Activated naive CD8-positive, alpha-beta T cell (primary cell): ENCODE data around the gene EDAR.
A peak's percentile ranks its signal among the peaks of the same experiment; 100 is the strongest.

Source experiments
- H3K27ac Mint-ChIP-seq: one replicate; pipeline ENCODE4 v1.8.0; 2021; ENCODE audit warnings: mixed read lengths
- H3K27me3 Mint-ChIP-seq: one replicate; pipeline ENCODE4 v1.8.0; 2021; ENCODE audit warnings: mixed read lengths
- H3K36me3 Mint-ChIP-seq: one replicate; pipeline ENCODE4 v1.8.0; 2021; ENCODE audit warnings: mixed read lengths
- H3K4me1 Mint-ChIP-seq: one replicate; pipeline ENCODE4 v1.8.0; 2021; ENCODE audit warnings: low read depth, mixed read lengths
- H3K4me3 Mint-ChIP-seq: one replicate; pipeline ENCODE4 v1.8.0; 2021; ENCODE audit warnings: mild to moderate bottlenecking, mixed read lengths
- H3K9me3 Mint-ChIP-seq: one replicate; pipeline ENCODE4 v1.8.0; 2021; ENCODE audit warnings: low read depth, mixed read lengths

Gene EDAR

GRCh38 chr2:108942888-108943287, 46.1 kb downstream of the EDAR start:
- Mint-ChIP-seq H3K9me3 (peaks cover under 1% of the 10 kb centered on the region), H3K27me3 (no peaks in the 10 kb centered on the region), H3K27ac (no peak overlapping the region), H3K4me1 (peaks cover 13% of the 10 kb centered on the region), H3K4me3 (no peak overlapping the region), H3K36me3 (peaks cover 7% of the 10 kb centered on the region)

GRCh38 chr2:108942231-108942825, 46.7 kb downstream of the EDAR start:
- no peak overlapping the region for H3K27ac Mint-ChIP-seq
- no peaks in the 10 kb centered on the region for H3K9me3 Mint-ChIP-seq
- no peak overlapping the region for H3K4me3 Mint-ChIP-seq

GRCh38 chr2:108941767-108942166, 47.3 kb downstream of the EDAR start:
- Mint-ChIP-seq H3K9me3 (no peaks in the 10 kb centered on the region), H3K4me1 (peaks cover 20% of the 10 kb centered on the region), H3K27ac (peak overlapping the region; percentile 68), H3K4me3 (no peak overlapping the region), H3K36me3 (peaks cover 4% of the 10 kb centered on the region), H3K27me3 (no peaks in the 10 kb centered on the region)

More at GRCh38 chr2:108942231-108942825, 46.7 kb downstream of the EDAR start:
- H3K36me3 Mint-ChIP-seq = peaks cover 7% of the 10 kb centered on the region
- H3K4me1 Mint-ChIP-seq = peaks cover 17% of the 10 kb centered on the region
- H3K27me3 Mint-ChIP-seq = no peaks in the 10 kb centered on the region

- H3K27ac Mint-ChIP-seq = no peak overlapping the region
- no peaks in the 10 kb centered on the region for H3K9me3 Mint-ChIP-seq
- peaks cover 1% of the 10 kb centered on the region for H3K36me3 Mint-ChIP-seq
- no peaks in the 10 kb centered on the region for H3K27me3 Mint-ChIP-seq
- H3K4me3 Mint-ChIP-seq = no peak overlapping the region
- peaks cover 20% of the 10 kb centered on the region for H3K4me1 Mint-ChIP-seq
Observed at GRCh38 chr2:108941161-108941665, 47.8 kb downstream of the EDAR start.

- Mint-ChIP-seq H3K27ac (no peak overlapping the region), H3K4me1 (peaks cover 22% of the 10 kb centered on the region), H3K4me3 (no peak overlapping the region), H3K27me3 (no peaks in the 10 kb centered on the region), H3K36me3 (no peaks in the 10 kb centered on the region), H3K9me3 (no peaks in the 10 kb centered on the region)
Observed at GRCh38 chr2:108940156-108940555, 48.9 kb downstream of the EDAR start.

GRCh38 chr2:108938077-108938710, 50.8 kb downstream of the EDAR start:
- H3K27ac Mint-ChIP-seq = peak overlapping the region; percentile 36
- H3K9me3 Mint-ChIP-seq = no peaks in the 10 kb centered on the region
- peak overlapping the region; percentile 15 for H3K4me3 Mint-ChIP-seq
- no peaks in the 10 kb centered on the region for H3K36me3 Mint-ChIP-seq
- H3K27me3 Mint-ChIP-seq = no peaks in the 10 kb centered on the region
- H3K4me1 Mint-ChIP-seq = peaks cover 24% of the 10 kb centered on the region

GRCh38 chr2:108937367-108938017, 51.5 kb downstream of the EDAR start:
- peak overlapping the region; percentile 0 for H3K4me3 Mint-ChIP-seq
- peaks cover 25% of the 10 kb centered on the region for H3K4me1 Mint-ChIP-seq
- H3K27me3 Mint-ChIP-seq = no peaks in the 10 kb centered on the region
- no peaks in the 10 kb centered on the region for H3K9me3 Mint-ChIP-seq
- peak overlapping the region; percentile 3 for H3K27ac Mint-ChIP-seq
- no peaks in the 10 kb centered on the region for H3K36me3 Mint-ChIP-seq

GRCh38 chr2:108936866-108937265, 52.2 kb downstream of the EDAR start:
- no peaks in the 10 kb centered on the region for H3K36me3 Mint-ChIP-seq
- no peak overlapping the region for H3K4me3 Mint-ChIP-seq
- no peak overlapping the region for H3K27ac Mint-ChIP-seq
- no peaks in the 10 kb centered on the region for H3K27me3 Mint-ChIP-seq
- no peaks in the 10 kb centered on the region for H3K9me3 Mint-ChIP-seq
- H3K4me1 Mint-ChIP-seq = peaks cover 25% of the 10 kb centered on the region

- H3K36me3 Mint-ChIP-seq = no peaks in the 10 kb centered on the region
- H3K27me3 Mint-ChIP-seq = no peaks in the 10 kb centered on the region
- no peaks in the 10 kb centered on the region for H3K9me3 Mint-ChIP-seq
- H3K27ac Mint-ChIP-seq = no peak overlapping the region
- no peak overlapping the region for H3K4me3 Mint-ChIP-seq
- H3K4me1 Mint-ChIP-seq = peaks cover 25% of the 10 kb centered on the region
Observed at GRCh38 chr2:108936076-108936864, 52.8 kb downstream of the EDAR start.

- H3K9me3 Mint-ChIP-seq = no peaks in the 10 kb centered on the region
Observed at GRCh38 chr2:108935271-108935741, 53.7 kb downstream of the EDAR start.

GRCh38 chr2:108934583-108935245, 54.3 kb downstream of the EDAR start:
- no peaks in the 10 kb centered on the region for H3K9me3 Mint-ChIP-seq
- H3K36me3 Mint-ChIP-seq = no peaks in the 10 kb centered on the region
- H3K4me1 Mint-ChIP-seq = peaks cover 25% of the 10 kb centered on the region
- H3K27me3 Mint-ChIP-seq = no peaks in the 10 kb centered on the region
- no peak overlapping the region for H3K4me3 Mint-ChIP-seq
- peak overlapping the region; percentile 69 for H3K27ac Mint-ChIP-seq

More at GRCh38 chr2:108935271-108935741, 53.7 kb downstream of the EDAR start:
- Mint-ChIP-seq H3K4me3 (no peak overlapping the region), H3K27me3 (no peaks in the 10 kb centered on the region), H3K4me1 (peaks cover 25% of the 10 kb centered on the region), H3K27ac (peak overlapping the region; percentile 69), H3K36me3 (no peaks in the 10 kb centered on the region)

GRCh38 chr2:108934151-108934550, 54.9 kb downstream of the EDAR start:
- Mint-ChIP-seq H3K4me1 (peaks cover 23% of the 10 kb centered on the region), H3K27me3 (no peaks in the 10 kb centered on the region), H3K9me3 (no peaks in the 10 kb centered on the region), H3K4me3 (no peak overlapping the region), H3K27ac (no peak overlapping the region), H3K36me3 (no peaks in the 10 kb centered on the region)

- Mint-ChIP-seq H3K36me3 (no peaks in the 10 kb centered on the region), H3K4me3 (no peak overlapping the region), H3K9me3 (no peaks in the 10 kb centered on the region), H3K27me3 (no peaks in the 10 kb centered on the region), H3K4me1 (peaks cover 19% of the 10 kb centered on the region), H3K27ac (no peak overlapping the region)
Observed at GRCh38 chr2:108933691-108934117, 55.3 kb downstream of the EDAR start.

GRCh38 chr2:108932736-108933332, 56.2 kb downstream of the EDAR start:
- H3K27me3 Mint-ChIP-seq = no peaks in the 10 kb centered on the region
- H3K4me1 Mint-ChIP-seq = peaks cover 18% of the 10 kb centered on the region
- peaks cover 2% of the 10 kb centered on the region for H3K36me3 Mint-ChIP-seq
- H3K4me3 Mint-ChIP-seq = no peak overlapping the region
- no peak overlapping the region for H3K27ac Mint-ChIP-seq
- no peaks in the 10 kb centered on the region for H3K9me3 Mint-ChIP-seq
